GM12891 (cell line): ENCODE data around the gene CAP2.

ENCODE experiments used
- DNase-seq: peaks from one replicate; pipeline ENCODE4 v3.0.0; 2011; ENCODE audit warnings: low spot score; ENCODE audit not compliant: insufficient read length
- FAIRE-seq: peaks from 2 replicates; lab custom pipeline; 2011; peaks lifted over from hg19 to GRCh38; lab: Jason Lieb, UNC
- PAX5 ChIP-seq: IDR thresholded peaks from 2 replicates; pipeline ENCODE4 v1.6.1; 2011; ENCODE audit warnings: low read length, moderate library complexity, mild to moderate bottlenecking; ENCODE audit not compliant: insufficient read depth, severe bottlenecking
- POLR2A ChIP-seq: IDR thresholded peaks from 2 replicates; pipeline ENCODE4 v1.6.1; 2011; ENCODE audit warnings: low read depth, low read length, control low read depth
- POLR2AphosphoS5 ChIP-seq: IDR thresholded peaks from 2 replicates; pipeline ENCODE4 v1.6.1; 2011; ENCODE audit warnings: low read depth, low read length, control low read depth
- POU2F2 ChIP-seq: IDR thresholded peaks from 2 replicates; pipeline ENCODE4 v1.6.1; 2011; ENCODE audit warnings: low read depth, mild to moderate bottlenecking, control low read depth, low read length, moderate library complexity
- SPI1 ChIP-seq: IDR thresholded peaks from 2 replicates; pipeline ENCODE4 v1.6.1; 2011; ENCODE audit warnings: low read depth, low read length, control low read depth
- TAF1 ChIP-seq: IDR thresholded peaks from 2 replicates; pipeline ENCODE4 v1.6.1; 2011; ENCODE audit warnings: low read depth, low read length, control low read depth

CAP2 gene

GRCh38 chr6:17454316-17455005, 61.1 kb downstream of the CAP2 start:
- no peak for DNase-seq
- TF ChIP-seq POLR2AphosphoS5 (no peak), TAF1 (no peak), SPI1 (no peak)
- no peak for FAIRE-seq

- no peak for DNase-seq
- TF ChIP-seq POLR2A = no peak
- TF ChIP-seq TAF1 = no peak
- TF ChIP-seq POU2F2 = no peak
- no peak for TF ChIP-seq POLR2AphosphoS5
- no peak for TF ChIP-seq SPI1
- TF ChIP-seq PAX5 = no peak
- no peak for FAIRE-seq
Observed at GRCh38 chr6:17455919-17456318, 62.5 kb downstream of the CAP2 start.

GRCh38 chr6:17456711-17457110, 63.3 kb downstream of the CAP2 start:
- TF ChIP-seq PAX5 = no peak
- no peak for TF ChIP-seq SPI1
- no peak for TF ChIP-seq TAF1
- no peak for TF ChIP-seq POLR2AphosphoS5
- TF ChIP-seq POU2F2 = no peak
- TF ChIP-seq POLR2A = no peak
- FAIRE-seq (no peak), DNase-seq (no peak)

DNA sequence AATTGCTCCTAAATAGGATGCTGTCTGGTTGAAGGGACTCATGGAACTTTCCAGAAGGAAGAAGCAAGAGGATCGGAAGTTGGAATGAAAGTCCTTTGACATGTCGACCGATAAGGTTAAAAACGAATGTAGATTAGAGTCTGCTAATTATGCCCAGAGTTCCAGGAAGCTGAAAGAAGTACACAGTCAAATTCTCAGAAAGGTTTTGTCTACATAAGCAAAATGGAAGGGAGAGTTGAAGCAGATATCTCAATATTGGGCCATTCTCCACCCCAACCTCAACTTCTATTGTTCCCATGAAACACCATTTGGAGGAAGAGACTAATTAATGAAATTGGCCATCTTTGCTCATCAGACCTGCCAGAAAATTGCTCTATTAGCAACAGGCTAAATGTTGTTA, 64.0 kb downstream of the CAP2 start:
- FAIRE-seq = no peak
- TF ChIP-seq POU2F2 = no peak
- no peak for TF ChIP-seq SPI1
- no peak for TF ChIP-seq TAF1
- TF ChIP-seq POLR2A = no peak
- TF ChIP-seq POLR2AphosphoS5 = no peak
- TF ChIP-seq PAX5 = no peak
- DNase-seq = no peak

GRCh38 chr6:17457956-17458355, 64.6 kb downstream of the CAP2 start:
- no peak for DNase-seq
- FAIRE-seq = no peak
- TF ChIP-seq POLR2AphosphoS5 (no peak), POLR2A (no peak), POU2F2 (no peak), PAX5 (no peak), SPI1 (no peak), TAF1 (no peak)

DNA sequence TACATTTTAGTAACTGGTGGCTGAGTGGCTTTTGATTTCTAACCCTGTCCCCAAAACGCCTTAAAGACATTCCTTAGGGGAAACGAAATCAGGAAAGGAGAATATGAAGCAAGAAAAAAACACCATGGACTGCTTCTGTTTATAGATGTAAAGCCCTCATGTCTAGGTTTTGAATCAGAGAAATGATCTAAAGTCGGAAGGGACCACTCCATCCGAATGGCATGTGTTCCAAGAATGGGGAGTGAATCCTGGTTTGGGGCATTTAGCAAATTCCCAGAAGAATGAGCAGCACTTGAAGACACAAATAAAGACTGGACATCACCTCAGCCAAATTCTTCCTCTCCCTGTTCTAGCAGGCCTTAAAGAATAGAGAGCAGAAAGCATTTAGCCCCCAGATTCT, 65.6 kb downstream of the CAP2 start:
- DNase-seq (no peak), FAIRE-seq (no peak)
- no peak for TF ChIP-seq TAF1
- no peak for TF ChIP-seq POU2F2

DNA sequence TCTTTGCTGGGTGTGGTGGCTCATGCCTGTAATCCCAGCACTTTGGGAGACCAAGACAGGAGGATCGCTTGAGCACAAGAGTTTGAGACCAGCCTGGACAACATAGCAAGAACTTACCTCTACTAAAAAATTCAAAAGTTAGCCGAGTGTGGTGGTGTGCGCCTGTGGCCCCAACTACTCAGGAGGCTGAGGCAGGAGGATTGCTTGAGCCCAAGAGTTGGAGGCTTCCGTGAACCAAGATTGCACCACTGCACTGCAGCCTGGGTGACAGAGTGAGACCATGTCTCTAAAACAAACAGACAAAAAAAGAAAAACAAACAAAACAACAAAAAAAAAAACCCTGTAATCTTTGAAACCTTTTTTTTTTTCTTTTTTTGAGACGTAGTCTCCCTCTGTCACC, 67.5 kb downstream of the CAP2 start:
- FAIRE-seq (no peak), DNase-seq (no peak)
- TF ChIP-seq PAX5 (no peak), TAF1 (no peak), SPI1 (no peak), POU2F2 (no peak)

DNA sequence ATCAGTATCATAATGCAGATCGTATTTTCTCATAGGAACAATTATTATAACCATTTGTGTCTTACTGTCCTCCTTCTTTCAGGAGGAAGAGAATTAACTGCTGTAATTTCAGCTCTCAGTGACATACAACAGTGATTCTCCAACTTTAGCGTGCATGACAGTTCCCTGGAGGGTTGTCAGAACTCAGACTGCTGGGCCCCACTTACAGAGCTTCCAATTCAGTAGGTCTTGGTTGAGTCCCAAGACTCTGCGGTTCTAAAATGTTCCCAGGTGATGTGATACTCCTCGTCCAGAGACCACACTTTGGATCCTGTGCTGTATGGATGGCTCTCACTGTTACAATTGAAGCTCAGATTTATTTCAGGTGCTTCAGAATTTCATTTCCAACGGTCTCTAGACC, 72.8 kb downstream of the CAP2 start:
- FAIRE-seq (no peak), DNase-seq (no peak)
- TF ChIP-seq POU2F2 = no peak
- TF ChIP-seq POLR2A = no peak
- no peak for TF ChIP-seq TAF1
- no peak for TF ChIP-seq PAX5
- TF ChIP-seq POLR2AphosphoS5 = no peak
- no peak for TF ChIP-seq SPI1

- FAIRE-seq (no peak), DNase-seq (no peak)
- TF ChIP-seq POLR2A (no peak), TAF1 (no peak)
Observed at GRCh38 chr6:17466707-17467106, 73.3 kb downstream of the CAP2 start.

GRCh38 chr6:17469006-17469832, 75.8 kb downstream of the CAP2 start:
- DNase-seq (no peak), FAIRE-seq (no peak)
- TF ChIP-seq SPI1 = no peak
- no peak for TF ChIP-seq PAX5
- TF ChIP-seq POLR2AphosphoS5 = no peak
- TF ChIP-seq TAF1 = no peak
